Lung microvascular endothelial cell (primary cell): ENCODE data around the gene COL26A1. TPM values are rescaled to one million over a fixed set of nuclear protein-coding genes. Genes with fewer than 3 reads are reported as not detected.
"Not testable (repeated sequence)": the region's sequence is repeated elsewhere in the genome, so short reads cannot be mapped to it uniquely, and the experiment has no call there.

Experiments used
- DNase-seq, 2 donors: peaks; one replicate each; pipeline versions ENCODE4 v3.0.0 to v3.0.0-alpha.2; 2010; ENCODE audit warnings: low read depth in 2 of 2
- total RNA-seq: library from RNA; depleted of rRNA; stranded (reverse); fragments of >200 nt; gene quantifications from 2 replicates; pipeline ENCODE4 v1.2.1, GENCODE V29; 2014

The COL26A1 gene
- total RNA-seq, 1 donor from 2014 or later: not detected

- not testable (repeated sequence) for DNase-seq
Observed at GRCh38 chr7:101490439-101490838, 127.8 kb downstream of the COL26A1 start.

- not testable (repeated sequence) for DNase-seq
Observed at GRCh38 chr7:101491442-101491841, 128.8 kb downstream of the COL26A1 start.

GRCh38 chr7:101494602-101495329, 132.1 kb downstream of the COL26A1 start:
- no peak for DNase-seq

GRCh38 chr7:101496017-101496416, 133.3 kb downstream of the COL26A1 start:
- DNase-seq: no peak

- no peak for DNase-seq
Observed at GRCh38 chr7:101501351-101501750, 138.7 kb downstream of the COL26A1 start.

- no peak for DNase-seq
Observed at GRCh38 chr7:101502466-101503098, 139.9 kb downstream of the COL26A1 start.

GRCh38 chr7:101505510-101505909, 142.8 kb downstream of the COL26A1 start:
- DNase-seq: not testable (repeated sequence)

- DNase-seq: no peak
Observed at GRCh38 chr7:101506531-101506930, 143.9 kb downstream of the COL26A1 start.

- DNase-seq: no peak
Observed at GRCh38 chr7:101507327-101507726, 144.7 kb downstream of the COL26A1 start.

- DNase-seq: peak; percentile 39 to 50
Observed at GRCh38 chr7:101507791-101508252, 145.1 kb downstream of the COL26A1 start.

GRCh38 chr7:101510297-101510696, 147.6 kb downstream of the COL26A1 start:
- no peak for DNase-seq

- no peak for DNase-seq
Observed at GRCh38 chr7:101511965-101512364, 149.3 kb downstream of the COL26A1 start.

- no peak for DNase-seq
Observed at GRCh38 chr7:101516851-101517250, 154.2 kb downstream of the COL26A1 start.

GRCh38 chr7:101517304-101517703, 154.6 kb downstream of the COL26A1 start:
- no peak for DNase-seq

- no peak for DNase-seq
Observed at GRCh38 chr7:101518336-101518735, 155.7 kb downstream of the COL26A1 start.

- no peak for DNase-seq
Observed at GRCh38 chr7:101519324-101520023, 156.8 kb downstream of the COL26A1 start.

- no peak for DNase-seq
Observed at GRCh38 chr7:101521430-101521925, 158.8 kb downstream of the COL26A1 start.

- DNase-seq: no peak
Observed at GRCh38 chr7:101522021-101522420, 159.3 kb downstream of the COL26A1 start.

- peak in 1 of 2 donors; percentile 37 for DNase-seq
Observed at GRCh38 chr7:101527844-101528667, 165.4 kb downstream of the COL26A1 start.

- no peak for DNase-seq
Observed at GRCh38 chr7:101529560-101529959, 166.9 kb downstream of the COL26A1 start.

GRCh38 chr7:101531726-101532357, 169.2 kb downstream of the COL26A1 start:
- no peak for DNase-seq
